GM12874 (cell line): ENCODE results near the gene TBC1D9.

Experiments used
- CTCF ChIP-seq: IDR thresholded peaks from 2 replicates; pipeline ENCODE4 v1.5.1; 2011; ENCODE audit warnings: low read depth, mild to moderate bottlenecking, control low read depth, low read length, moderate library complexity; ENCODE audit not compliant: insufficient read depth

TBC1D9 gene

GRCh38 chr4:140575489-140575888 is 180.7 kb downstream of the TBC1D9 start:
- TF ChIP-seq CTCF: no peak

- TF ChIP-seq CTCF: no peak
Measured at GRCh38 chr4:140571620-140572019, 184.6 kb downstream of the TBC1D9 start.
